Measurements from ENCODE around the gene ITIH3.

Gene ITIH3

DNA sequence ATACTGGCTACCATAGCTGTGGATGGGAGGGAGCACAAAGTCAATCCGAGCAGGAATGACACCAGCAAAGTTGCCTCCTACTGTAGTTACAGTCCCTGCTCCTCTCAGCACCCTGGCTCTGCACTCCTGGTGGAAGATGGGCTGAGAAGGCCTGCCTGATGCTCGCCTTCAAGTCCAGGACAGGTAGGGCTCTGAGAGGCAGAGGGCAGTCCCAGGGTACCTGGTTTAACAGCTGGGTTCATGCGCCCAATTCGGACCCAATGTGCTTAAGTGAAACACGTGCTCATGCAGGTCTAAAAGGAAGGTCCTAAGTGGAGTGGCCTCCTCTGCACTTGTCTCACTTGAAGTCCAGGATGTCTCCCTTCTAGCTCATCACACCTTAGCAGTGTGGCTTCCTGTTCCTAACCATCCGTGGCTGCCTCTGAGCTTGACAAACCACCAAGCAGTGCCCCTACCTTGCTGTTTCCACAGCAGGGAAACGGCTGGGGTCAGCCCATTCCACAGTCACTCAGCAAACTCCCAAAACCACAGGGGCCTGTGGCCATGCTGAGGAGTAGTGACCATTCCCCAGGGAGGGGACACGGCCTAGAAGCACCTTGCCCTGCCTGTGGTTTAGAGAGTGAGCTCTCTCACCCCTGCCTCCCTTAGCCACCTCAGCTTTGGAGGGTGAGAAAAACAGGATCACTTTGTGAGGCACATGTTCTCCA is 44.1 kb downstream of the ITIH3 start:
- H3K36me3 ChIP-seq (ENCODE audit: control insufficient read depth, low read length), result no peaks in the 10 kb centered on the region
- no peaks in the 10 kb centered on the region for H3K4me1 ChIP-seq (ENCODE audit: control insufficient read depth, low read length)
- H3K27ac ChIP-seq (ENCODE audit: low read depth, low read length), result no peak overlapping the region
- H3K79me2 ChIP-seq (ENCODE audit: control insufficient read depth, low read length), result no peaks in the 10 kb centered on the region
- H3K9me3 ChIP-seq (ENCODE audit: control insufficient read depth, insufficient read depth, low read length), result no peaks in the 10 kb centered on the region
- no peaks in the 10 kb centered on the region for H3K27me3 ChIP-seq (ENCODE audit: control insufficient read depth, low read length)
- H3K4me2 ChIP-seq (ENCODE audit: low read length), result no peak overlapping the region
- H3K9me2 ChIP-seq (replicated peaks; ENCODE audit: control insufficient read depth, low read length), result no peaks in the 10 kb centered on the region
- TF ChIP-seq EZH2phosphoT487 (IDR thresholded peaks at IDR 0.05; ENCODE audit: borderline replicate concordance, low read length), result no peak
- TF ChIP-seq, protein P1, sequence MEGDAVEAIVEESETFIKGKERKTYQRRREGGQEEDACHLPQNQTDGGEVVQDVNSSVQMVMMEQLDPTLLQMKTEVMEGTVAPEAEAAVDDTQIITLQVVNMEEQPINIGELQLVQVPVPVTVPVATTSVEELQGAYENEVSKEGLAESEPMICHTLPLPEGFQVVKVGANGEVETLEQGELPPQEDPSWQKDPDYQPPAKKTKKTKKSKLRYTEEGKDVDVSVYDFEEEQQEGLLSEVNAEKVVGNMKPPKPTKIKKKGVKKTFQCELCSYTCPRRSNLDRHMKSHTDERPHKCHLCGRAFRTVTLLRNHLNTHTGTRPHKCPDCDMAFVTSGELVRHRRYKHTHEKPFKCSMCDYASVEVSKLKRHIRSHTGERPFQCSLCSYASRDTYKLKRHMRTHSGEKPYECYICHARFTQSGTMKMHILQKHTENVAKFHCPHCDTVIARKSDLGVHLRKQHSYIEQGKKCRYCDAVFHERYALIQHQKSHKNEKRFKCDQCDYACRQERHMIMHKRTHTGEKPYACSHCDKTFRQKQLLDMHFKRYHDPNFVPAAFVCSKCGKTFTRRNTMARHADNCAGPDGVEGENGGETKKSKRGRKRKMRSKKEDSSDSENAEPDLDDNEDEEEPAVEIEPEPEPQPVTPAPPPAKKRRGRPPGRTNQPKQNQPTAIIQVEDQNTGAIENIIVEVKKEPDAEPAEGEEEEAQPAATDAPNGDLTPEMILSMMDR (IDR thresholded peaks at IDR 0.05; ENCODE audit: low read depth, low read length, poor library complexity, severe bottlenecking), result no peak
- H3K4me3 ChIP-seq (ENCODE audit: low read length), result no peak overlapping the region
- no peaks in the 10 kb centered on the region for H3F3A ChIP-seq (ENCODE audit: control insufficient read depth, insufficient read depth)
- no peaks in the 10 kb centered on the region for H4K20me1 ChIP-seq (ENCODE audit: control insufficient read depth, insufficient read depth, low read depth, low read length)

DNA sequence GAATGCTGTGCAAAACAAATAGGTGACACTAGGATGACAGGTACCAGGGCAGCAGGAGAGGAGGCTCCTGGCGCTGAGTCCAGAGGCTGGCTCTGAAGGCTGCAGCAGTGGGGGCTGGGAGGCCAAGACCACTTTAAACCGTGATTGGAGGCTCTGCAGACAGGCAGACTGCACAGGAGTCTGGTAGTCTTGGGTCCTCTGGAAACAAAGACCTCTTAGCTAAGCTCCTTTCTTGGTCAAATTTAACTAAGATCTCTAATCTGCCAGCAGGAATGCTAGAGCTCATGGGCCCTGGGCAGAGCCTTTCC is 44.6 kb downstream of the ITIH3 start:
- H3K4me2 ChIP-seq (ENCODE audit: low read length), result no peak overlapping the region
- H3K79me2 ChIP-seq (ENCODE audit: control insufficient read depth, low read length), result no peaks in the 10 kb centered on the region

DNA sequence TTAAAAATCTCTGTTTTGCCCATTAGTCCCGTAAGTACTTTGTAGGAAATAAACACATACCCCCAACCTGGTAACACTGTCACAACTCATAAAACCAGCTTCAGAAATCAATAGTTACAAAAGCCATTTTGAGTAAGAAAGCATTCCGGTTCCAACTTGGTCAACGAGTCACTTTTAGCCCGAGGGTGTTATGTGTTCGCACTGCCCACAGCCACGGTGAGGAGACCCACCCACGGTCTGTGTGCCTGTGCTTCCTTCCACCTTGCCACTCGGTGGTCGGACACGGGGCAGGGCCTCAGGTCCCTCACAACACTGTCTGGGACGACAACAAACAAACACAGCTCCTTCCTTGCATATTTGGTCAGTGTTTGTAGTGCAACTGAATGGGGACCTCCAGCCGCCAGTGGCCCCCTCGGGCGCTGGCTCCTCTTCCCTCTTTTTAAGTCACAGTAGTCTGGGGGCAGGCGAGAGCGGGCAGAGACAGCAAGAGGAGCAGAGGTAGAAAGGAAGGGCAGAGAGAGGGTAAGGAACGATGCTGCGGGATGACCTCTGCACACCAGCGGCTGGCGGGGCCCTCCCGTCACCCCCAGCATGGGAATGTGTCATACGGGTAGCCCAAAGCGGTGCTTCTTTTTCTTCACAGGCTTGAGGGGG is 45.4 kb downstream of the ITIH3 start:
- no peaks in the 10 kb centered on the region for H3K9me2 ChIP-seq (replicated peaks; ENCODE audit: control insufficient read depth, low read length)
- TF ChIP-seq, protein P1 (IDR thresholded peaks at IDR 0.05; ENCODE audit: low read depth, low read length, poor library complexity, severe bottlenecking), result no peak
- no peak for TF ChIP-seq EZH2phosphoT487 (IDR thresholded peaks at IDR 0.05; ENCODE audit: borderline replicate concordance, low read length)
- no peaks in the 10 kb centered on the region for H4K20me1 ChIP-seq (ENCODE audit: control insufficient read depth, insufficient read depth, low read depth, low read length)
- H3K36me3 ChIP-seq (ENCODE audit: control insufficient read depth, low read length), result no peaks in the 10 kb centered on the region
- H3F3A ChIP-seq (ENCODE audit: control insufficient read depth, insufficient read depth), result no peaks in the 10 kb centered on the region
- H3K4me1 ChIP-seq (ENCODE audit: control insufficient read depth, low read length), result no peaks in the 10 kb centered on the region
- no peaks in the 10 kb centered on the region for H3K79me2 ChIP-seq (ENCODE audit: control insufficient read depth, low read length)
- no peaks in the 10 kb centered on the region for H3K9me3 ChIP-seq (ENCODE audit: control insufficient read depth, insufficient read depth, low read length)
- no peak overlapping the region for H3K27ac ChIP-seq (ENCODE audit: low read depth, low read length)
- H3K4me3 ChIP-seq (ENCODE audit: low read length), result no peak overlapping the region
- H3K27me3 ChIP-seq (ENCODE audit: control insufficient read depth, low read length), result no peaks in the 10 kb centered on the region
- H3K4me2 ChIP-seq (ENCODE audit: low read length), result no peak overlapping the region

More for the DNA sequence above, 44.6 kb downstream of the ITIH3 start:
- no peaks in the 10 kb centered on the region for H3K27me3 ChIP-seq (ENCODE audit: control insufficient read depth, low read length)
- H3K9me3 ChIP-seq (ENCODE audit: control insufficient read depth, insufficient read depth, low read length), result no peaks in the 10 kb centered on the region
- no peaks in the 10 kb centered on the region for H3K36me3 ChIP-seq (ENCODE audit: control insufficient read depth, low read length)
- no peaks in the 10 kb centered on the region for H4K20me1 ChIP-seq (ENCODE audit: control insufficient read depth, insufficient read depth, low read depth, low read length)
- TF ChIP-seq EZH2phosphoT487 (IDR thresholded peaks at IDR 0.05; ENCODE audit: borderline replicate concordance, low read length), result no peak
- TF ChIP-seq, protein P1 (IDR thresholded peaks at IDR 0.05; ENCODE audit: low read depth, low read length, poor library complexity, severe bottlenecking), result no peak
- no peak overlapping the region for H3K27ac ChIP-seq (ENCODE audit: low read depth, low read length)
- no peak overlapping the region for H3K4me3 ChIP-seq (ENCODE audit: low read length)
- no peaks in the 10 kb centered on the region for H3K4me1 ChIP-seq (ENCODE audit: control insufficient read depth, low read length)
- no peaks in the 10 kb centered on the region for H3F3A ChIP-seq (ENCODE audit: control insufficient read depth, insufficient read depth)
- no peaks in the 10 kb centered on the region for H3K9me2 ChIP-seq (replicated peaks; ENCODE audit: control insufficient read depth, low read length)

Measured in DOHH2 (cell line).